Activated CD8-positive, alpha-beta memory T cell treated with anti-CD3 and anti-CD28 coated beads for 48 hours (primary cell): ENCODE results near the gene AMIGO3.
"Not testable (repeated sequence)": the region's sequence is repeated elsewhere in the genome, so short reads cannot be mapped to it uniquely, and the experiment has no call there.

Experiments used
- DNase-seq, 3 experiments: peaks; one replicate each; pipeline ENCODE4 v3.0.0-alpha.2; 2020; ENCODE audit warnings: low read depth in 2 of 3, low spot score in 2 of 3

The AMIGO3 gene

DNA sequence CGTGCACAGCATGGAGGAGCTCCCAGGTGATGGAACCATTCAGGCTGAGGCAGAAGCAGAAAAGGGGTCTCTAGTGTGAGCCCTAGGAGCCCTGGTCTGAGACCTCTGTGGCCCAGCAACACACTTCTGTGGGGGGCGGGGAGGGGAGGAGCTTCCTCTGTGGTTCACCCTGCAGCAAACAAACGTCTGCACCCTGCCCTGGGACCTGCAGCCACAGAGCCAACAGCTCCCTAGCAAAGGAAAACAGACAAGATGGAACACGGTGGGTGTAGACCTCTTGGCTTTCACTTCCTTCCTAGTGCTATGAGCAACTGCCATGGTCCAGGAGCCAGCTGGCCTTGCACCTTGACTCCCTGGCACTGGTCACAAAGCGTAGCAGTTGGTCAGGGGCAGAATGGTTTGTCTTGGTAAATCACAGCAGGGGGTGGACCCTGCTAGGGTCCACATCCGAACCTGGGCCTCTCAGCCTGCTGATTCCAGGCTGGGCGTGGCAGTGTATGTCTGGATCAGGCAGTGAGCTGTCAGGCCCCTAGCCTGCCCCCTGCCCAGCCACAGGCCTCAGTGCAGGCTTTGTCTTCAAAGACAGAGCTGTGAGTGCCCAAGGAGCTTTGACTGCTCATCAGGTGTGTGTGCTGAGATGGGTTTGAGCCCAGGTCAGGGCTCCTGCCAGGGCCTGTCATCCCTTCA, 6.7 kb downstream of the AMIGO3 start:
- no peak for DNase-seq

DNA sequence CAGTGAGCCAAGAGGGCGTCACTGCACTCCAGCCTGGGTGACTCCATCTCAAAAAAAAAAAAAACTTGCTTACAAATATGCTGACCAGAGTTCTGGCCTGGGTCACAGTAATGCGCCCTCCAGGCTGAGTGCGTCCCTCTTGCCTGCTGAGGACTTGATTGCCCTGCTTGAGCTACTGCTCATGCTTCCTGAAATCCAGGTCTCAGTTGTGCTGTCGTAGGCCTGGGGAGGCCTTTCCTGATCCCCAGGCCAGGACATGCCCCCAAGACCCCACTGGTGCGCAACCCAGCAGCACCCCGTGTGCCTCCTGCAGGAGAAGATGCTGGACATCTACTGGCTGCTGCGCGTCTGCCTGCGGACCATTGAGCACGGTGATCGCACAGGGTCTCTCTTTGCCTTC, 7.3 kb downstream of the AMIGO3 start:
- no peak for DNase-seq

DNA sequence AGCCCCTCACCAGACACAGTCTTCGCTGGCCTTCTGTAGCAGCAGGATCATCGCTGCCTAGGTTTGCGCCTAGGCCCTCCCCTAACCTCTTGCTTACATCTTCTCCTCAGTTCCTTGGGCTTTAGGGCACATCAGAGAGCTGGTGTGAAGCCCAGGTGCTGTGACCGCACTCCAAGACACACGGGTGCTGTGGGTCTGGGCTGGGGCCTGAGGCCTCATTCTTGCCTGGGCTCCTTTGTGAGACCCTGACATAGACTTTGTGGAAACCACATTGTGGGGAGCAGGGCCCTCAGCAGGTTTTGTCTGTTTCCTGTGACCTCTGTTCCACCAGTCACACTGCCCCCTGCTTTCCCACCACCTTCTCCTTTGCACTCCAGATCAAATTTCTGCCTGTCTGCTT, 8.0 kb downstream of the AMIGO3 start:
- no peak for DNase-seq

DNA sequence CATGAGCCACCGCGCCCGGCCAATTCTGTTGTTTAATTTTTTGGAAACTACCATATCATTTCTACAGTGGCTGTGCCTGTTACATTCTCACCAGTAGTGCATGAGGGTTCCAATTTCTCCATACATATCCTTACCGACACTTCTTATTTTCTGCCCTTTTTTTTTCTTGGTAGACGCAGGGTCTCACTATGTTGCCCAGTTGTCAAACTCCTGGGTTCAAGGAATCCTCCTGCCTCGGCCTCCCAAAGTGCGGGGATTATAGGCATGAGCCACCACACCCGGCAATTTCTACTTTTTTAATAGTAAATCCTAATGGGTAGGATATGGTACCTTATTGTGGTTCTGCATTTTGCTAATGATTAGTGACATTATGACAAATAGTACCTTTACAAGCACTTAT, 9.6 kb downstream of the AMIGO3 start:
- DNase-seq = no peak

DNA sequence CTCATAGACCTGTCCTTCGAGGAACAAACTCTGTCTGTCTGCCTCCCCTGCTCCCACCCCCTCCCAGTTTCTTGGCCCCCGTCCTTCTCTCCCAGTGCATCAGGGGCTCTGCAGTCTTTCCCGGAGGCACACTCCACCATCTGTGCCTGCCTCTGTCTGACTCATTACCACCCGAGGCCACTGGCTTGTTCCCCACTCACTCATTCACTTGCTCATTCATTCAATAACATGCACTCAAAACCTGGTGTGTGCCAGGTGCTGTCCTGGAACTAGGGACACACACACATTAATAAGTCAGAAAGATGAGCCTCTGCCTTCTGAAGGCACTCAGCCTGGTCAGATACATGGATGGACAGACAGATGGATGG, 12.4 kb downstream of the AMIGO3 start:
- no peak for DNase-seq

DNA sequence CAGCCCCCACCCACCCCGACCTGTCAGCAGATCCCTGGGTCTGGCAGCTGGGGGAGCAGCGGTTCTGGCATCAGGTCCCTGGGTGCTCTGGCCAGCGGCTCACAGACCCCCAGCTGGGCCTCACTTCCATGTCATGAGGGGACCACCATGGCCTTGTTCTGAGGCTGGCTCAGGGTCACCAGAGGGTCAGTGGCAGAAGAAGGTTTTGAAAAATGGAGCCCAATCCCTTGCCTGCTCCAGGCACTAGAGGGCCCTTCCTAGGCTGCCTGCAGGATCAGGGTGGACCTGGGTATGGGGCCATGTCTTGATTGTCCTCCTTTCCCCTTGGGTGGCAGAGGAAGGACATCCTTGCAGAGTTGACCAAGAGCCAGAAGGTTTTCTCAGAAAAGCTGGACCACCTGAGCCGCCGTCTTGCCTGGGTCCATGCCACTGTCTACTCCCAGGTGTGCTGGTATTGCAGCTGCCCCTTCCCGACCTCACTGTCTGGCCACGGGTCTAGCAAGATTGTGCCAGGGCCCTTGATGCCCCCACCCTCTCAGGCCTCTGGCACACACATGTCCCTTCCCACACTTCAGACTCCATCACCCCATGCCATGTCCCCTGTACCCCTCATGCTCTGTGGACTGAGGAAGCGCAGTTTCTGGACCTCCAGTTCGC, 12.9 kb downstream of the AMIGO3 start:
- DNase-seq = no peak

DNA sequence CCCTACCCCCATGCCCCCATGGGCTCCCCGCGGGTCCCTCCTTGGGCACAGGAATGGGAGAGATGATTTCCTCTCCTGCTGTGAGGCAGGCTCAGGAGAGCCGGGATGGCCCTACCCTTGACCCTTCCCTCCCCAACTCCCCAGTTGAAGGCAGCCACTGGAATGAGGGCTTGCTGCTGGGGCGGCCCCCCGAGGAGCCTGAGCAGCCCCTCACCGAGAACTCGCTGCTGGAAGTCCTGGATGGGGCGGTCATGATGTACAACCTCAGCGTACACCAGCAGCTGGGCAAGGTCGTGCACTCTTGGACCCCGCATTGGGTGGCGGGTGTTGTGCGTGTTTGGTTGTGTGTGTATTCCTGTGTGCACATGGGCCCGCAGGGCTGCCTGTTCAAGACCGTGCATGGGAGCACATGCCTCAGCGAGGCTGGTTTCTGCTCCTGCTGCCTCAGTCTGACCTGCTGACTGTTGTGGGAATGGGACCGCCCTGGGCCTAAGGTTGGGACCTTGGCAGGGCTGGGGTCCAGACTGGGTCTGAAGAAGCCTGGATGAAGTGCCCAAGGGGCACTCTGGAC, 14.0 kb downstream of the AMIGO3 start:
- no peak for DNase-seq

DNA sequence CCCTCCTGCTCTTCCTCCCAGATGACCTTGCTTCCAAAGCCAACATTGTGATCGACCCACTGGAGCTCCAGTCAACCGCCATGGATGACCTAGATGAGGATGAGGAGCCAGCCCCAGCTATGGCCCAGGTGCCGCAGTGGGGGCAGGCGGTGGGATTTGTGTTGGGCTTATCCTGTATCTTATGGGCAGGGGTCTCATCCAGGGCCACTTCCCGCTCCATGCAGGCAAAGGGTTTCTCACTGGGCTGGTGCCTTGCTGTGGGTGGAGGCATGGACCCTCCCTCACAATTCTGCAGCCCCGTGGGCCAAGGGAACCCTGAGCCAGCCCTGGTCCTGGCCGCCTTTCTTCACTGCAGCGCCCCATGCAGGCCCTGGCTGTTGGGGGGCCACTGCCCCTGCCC, 14.9 kb downstream of the AMIGO3 start:
- DNase-seq = no peak

DNA sequence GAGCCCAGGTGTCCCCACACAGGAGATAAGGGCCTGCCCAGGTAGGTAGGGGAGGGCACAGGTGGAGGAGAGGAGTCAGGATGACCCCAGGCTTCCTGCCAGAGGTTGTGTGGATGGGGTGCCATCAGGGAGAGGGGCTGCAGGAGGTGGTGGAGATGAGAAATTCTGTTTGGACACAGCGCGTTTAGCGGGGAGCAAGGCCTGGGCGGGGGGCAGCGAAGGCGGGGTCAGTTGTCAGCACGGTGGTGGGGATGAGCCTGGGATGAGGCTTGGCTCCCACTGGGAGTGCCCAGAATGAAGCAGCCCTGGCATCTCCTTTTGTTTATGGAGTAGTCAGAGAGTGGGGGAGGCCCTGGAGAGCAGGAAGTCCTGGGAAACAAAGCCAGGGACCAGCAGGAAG, 15.5 kb downstream of the AMIGO3 start:
- DNase-seq = no peak

DNA sequence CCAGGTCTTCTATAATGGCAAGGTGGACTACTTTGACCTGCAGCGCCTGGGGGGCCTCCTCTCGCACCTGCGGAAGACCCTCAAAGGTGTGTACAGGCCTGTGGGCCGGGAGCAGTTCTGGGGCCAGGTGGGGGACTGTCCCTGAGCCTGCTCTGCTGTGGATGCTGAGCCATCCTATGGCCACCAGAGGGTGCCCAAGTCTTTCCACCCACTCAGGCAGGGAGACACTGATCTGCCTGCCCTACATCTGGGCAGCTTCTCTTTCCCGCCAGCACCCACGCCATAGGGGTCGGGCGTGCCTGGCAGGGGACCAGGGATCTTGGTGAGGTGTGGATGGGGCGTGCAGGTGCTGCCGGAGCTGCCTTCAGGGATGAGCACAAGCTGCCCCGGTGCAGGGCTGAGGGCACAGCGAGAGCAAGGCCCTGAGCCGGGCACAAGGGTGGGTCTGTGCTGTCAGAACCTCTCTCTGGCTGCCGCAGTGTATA, 16.0 kb downstream of the AMIGO3 start:
- DNase-seq = no peak

DNA sequence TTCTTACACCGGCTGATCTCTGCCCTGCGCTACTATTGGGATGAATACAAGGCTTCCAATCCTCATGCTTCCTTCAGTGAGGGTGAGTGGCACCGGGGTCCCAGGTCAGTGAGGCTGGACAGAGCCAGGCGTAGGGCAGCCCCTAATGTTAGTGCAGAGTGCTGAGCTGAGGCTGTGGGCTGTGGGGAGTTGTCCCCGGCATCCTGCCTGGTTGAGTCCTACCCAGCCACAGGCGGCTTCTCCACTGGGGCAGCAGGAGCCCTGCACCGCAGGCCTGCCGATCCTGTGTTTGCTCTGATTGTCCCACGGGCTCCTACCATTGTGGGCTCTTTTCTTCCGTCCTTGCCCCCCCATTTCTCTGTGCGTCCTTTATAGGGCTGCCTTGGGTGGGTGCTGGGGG, 16.8 kb downstream of the AMIGO3 start:
- no peak for DNase-seq

DNA sequence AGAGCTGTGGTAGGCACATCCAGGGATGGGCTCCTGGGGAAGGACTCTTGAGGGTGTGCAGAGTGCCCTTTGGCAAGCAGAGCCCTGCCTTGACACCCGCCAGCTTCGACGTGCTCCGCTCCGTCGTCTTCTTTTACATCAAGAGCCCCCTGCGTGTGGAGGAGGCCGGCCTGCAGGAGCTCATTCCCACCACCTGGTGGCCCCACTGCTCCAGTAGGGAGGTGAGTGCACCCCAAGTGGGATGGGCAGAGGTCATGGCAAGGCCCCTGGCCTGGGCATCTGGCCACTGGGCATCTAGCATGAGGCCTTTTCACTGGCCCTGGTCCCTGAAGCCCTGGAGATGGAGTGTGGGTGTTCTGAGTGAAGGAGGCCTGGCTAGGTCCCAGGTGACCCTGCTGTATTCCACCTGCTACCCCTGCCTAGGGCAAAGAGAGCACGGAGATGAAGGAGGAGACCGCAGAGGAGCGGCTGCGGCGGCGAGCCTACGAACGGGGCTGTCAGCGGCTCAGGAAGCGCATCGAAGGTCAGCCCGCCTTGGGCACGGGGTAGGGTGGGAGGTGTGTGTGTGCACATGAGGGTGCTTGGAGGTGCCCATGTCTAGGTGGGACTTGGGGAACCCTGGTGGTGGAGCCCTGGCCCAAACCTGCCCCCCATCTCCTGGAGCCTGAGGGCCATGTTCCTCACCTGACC, 18.0 kb downstream of the AMIGO3 start:
- no peak for DNase-seq

DNA sequence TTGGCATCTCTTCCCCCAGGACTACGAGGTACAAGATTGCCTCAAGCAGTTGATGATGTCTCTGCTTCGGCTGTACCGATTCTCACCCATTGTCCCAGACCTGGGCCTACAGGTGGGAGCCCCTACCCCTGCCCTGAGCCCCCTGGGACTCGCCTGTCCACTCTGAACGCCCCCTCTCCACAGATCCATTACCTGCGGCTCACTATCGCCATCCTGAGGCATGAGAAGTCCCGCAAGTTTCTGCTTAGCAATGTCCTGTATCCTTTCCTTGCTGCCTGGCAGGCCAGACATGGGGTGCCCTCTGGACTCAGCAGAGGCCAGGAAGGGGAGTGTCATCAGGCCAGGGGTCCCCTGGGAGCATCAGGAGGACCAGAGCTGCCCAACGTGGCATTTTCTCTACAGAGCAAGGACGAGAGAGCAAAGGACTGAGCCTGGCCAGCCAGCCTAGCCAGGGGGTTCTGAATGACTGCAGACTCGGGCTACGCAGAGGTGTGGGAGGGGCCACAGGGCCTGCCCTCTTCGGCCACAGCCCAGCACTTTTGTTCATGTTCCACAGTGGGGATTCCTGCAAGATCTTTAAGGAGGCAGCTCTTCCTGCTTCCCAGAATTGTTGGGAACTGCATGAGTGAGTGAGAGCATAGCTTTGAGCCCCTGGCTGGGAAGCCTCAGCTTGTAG, 18.9 kb downstream of the AMIGO3 start:
- no peak for DNase-seq

DNA sequence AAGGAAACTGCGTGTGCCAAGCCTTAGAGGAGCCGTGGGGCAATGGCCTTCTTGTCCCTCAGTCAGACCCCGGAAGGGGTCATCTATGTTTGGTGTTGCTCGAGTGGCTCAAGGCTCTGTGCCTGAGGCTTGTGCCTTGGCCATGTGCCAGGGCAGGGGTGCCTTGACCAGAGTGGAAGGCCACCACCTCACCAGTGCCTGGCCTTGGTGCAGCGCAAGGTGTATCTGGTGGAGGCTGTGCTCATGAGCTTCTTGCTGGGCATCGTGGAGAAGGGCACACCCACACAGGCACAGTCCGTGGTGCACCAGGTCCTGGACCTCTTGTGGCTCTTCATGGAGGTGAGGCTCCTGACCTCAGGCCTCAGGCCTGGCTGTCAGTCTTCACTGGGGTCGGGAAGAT, 19.5 kb downstream of the AMIGO3 start:
- DNase-seq = no peak

DNA sequence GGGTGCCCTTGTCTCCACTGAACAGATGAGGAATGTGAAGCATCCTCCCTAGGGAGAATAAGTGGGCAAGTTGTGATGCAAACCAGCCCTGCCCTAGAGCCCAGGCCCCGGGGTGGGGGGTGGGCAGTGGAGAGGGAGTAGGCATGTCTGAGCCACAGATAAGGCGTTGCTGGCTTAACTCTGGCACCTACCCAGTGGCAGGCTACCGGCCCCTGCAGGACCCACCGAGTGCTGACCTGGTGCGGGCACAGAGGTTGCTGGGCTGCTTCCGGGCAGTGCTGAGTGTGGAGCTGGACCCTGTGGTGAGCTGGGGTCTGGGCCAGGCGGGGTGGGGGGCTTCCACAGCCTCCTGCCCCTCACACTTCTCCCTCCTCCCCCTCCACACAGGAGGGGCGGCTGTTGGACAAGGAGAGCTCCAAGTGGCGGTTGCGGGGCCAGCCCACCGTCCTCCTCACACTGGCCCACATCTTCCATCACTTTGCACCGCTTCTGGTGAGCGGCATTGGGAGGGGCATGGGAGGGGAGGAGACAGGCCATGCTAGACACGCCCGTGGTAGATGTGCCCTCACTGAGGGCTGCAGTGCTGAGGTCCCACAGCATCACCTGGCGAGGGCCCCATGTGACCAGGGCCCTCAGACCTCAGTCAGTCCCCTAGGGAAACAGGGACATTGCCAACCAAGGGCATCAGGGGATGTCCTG, 20.1 kb downstream of the AMIGO3 start:
- no peak for DNase-seq

DNA sequence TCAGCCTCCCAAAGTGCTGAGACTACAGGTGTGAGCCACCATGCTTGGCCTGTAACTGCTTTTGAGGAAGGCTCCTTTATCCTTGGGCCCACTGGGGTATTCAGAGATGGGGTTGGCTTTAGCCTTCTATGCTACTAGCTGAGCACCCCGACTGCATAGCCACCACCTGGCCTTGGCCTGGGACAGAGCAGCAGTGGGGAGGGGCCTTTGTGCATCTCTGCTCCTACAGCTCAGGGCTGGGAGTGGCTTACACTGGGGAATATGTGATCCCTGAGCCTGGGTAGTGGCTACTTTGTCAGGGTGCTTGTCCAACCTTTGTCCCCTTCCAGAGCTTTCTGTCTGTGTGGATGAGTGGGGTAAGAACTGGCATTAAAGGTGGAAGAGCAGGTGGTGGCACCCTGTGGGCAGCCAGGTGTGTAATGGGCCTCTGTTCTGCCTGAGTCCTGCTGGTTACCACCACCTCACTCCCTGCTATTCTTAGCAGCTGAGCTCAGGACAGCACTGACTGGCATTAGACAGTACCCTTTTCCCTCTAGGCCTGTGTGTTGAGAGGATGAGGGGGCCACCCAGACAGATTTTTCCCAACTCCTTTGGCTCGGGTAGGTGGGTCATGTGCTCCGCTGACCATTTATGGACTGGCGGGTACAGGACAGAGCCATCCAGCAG, 24.0 kb downstream of the AMIGO3 start:
- not testable (repeated sequence) for DNase-seq

DNA sequence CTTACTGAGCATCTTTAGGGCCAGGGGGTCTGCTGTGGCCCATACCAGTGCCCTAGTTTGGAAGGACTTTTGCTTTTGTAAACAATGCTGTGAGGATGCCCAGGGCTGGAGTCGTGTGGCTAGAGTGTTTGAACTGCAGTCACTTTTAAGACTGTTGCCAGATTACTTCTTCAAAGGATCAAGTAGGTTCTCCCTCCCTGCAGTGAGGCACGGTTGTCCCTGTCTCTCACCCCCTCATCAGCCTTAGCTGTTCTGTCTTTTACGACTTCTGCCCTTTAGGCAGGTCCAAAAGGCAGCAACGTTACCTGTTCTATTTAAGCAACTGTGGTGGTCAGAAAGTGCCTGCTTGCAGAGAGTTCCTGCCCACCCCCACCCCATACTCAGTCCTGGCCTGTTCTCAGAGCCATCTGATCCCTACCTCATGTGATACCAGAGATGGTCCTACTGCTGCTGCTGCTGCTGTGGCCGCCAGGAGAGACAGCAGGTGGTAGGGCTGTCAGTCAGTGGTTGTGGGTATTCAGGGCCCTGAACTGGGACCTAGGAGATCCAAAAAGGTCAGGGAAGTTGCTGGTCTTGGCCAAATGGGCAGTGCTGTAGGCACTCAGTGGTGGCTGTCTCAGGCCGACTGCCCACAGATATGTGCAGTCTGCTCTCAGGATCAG, 24.9 kb downstream of the AMIGO3 start:
- DNase-seq = not testable (repeated sequence)

DNA sequence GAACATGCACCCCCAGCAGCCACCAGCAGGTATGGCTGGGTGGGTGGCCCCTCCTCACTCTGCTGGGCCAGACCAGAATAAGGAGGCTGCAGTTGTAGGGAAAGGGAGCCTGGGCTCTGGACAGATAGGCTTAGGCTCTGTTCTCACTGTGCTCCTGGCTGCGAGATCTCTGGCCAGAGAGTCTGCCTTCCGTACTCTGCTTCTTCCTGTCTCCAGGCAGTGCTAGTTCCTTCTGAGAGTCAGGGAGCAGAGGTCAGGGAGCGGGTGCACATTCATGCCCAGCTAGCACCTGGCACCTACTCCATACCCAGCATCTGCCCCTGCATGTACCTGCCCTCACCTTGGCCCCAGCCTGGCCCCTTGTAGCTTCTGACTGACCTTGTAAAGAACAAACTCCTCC, 28.0 kb downstream of the AMIGO3 start:
- DNase-seq = not testable (repeated sequence)

DNA sequence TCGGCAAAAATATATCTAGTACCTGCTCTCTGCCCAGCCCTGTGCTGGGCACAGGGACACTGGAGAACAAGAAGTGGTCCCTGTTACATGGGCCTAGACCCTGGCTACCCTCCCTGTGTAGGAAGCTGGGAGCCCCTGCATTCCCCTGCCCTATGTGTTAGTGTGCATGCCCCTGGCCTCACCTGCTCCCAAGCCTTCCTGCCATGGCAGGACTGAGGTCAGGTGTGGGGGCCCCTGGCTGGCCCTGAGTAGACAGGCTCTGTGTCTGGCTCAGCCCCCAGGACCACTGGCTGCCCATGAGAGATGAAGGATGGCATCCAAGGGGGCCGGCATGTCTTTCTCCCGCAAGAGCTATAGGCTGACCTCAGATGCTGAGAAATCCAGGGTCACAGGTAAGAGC, 28.6 kb downstream of the AMIGO3 start:
- not testable (repeated sequence) for DNase-seq
